Measurements from ENCODE around the gene GPATCH4.
A peak's percentile ranks its signal among the peaks of the same experiment; 100 is the strongest.
"Not testable (repeated sequence)": the region's sequence is repeated elsewhere in the genome, so short reads cannot be mapped to it uniquely, and the experiment has no call there.

Gene GPATCH4

DNA sequence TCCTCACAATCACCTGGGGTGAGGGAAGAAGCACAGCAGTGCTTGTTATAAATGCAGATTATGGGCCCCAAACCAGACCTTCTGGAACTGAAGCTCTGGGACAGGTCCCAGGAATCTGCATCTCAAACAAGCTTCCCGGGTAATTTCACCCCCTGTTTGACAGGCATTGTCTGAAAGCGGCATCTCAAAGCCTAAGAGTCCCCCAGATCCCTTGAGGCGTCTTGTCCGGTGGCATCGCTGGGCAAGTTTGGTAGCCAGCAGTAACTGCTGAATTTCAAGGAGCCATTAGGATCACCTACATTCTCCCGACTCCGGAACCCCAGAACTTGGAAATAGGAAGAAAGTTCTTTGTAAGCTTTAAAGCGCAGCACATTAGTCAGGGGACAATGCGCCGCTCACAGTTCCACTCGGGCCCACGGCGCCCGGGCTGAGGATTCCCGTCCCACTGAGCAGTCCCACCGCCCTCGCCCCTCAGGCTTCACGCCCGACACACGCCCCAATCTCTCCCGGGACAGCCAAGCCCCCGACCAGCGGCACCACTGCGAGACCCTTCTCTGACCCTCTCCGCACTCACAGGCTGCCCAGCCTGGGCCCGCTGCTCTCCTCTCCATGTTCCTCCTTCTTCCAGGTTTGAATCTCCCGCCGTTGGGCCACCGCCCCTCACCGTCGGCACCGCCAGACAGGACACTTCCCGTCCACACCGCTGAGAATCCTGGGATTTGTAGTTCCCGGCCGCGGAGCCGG is 29.2 kb downstream of the GPATCH4 start, which contains the start of gene IQGAP3:
IQGAP3 (minus strand) TSS at position 647 of the 744 bp plus-strand sequence; CDS start at position 611, 36 bp downstream.
- peak; percentile 83 for DNase-seq

DNA sequence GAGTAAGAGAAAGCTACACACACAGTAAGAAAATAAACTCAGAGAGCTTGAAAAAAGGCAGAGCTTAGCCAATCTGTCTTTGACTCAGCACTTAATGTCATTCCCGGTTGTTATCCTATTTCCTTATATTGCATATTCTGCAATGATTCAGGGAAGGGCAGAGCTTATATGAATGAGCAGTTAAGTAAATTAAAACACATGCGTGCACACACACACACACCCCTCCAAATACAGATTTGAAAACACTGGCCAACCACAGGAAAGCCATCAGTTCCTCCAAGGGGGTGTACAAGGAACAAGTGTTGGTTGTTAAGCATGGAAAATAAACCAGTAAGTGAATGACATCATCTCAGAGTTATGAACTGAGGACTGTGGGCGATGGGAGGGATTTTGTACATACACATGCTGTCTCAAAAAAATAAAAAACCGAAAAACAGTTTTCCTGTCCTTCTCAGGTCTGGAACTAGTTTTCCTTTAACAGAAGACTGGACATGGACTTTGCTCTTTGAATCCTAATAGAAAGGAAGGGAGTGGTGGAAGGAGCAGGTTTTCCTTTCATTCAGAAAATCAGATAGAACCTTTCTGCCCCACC is 29.9 kb downstream of the GPATCH4 start:
- peak; percentile 95 for DNase-seq

DNA sequence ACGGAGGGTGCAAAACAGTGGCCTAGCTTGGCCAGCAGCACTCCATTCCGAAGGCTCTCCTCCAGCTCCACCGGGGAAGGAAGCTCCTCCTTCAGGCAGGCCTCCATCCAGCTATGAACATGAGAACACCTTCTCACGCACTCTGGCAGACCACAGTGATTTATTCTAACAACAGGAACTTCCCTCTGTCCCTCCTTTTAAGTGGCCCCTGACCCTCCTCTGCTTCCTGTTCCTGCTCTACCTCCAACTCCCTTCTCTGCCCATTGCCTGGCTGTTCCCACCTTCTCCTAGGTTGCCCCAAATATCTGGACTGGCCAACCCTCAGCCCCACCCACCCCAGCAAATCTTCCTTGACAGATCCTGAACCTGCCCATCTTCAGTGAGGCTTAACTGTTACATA is 34.8 kb downstream of the GPATCH4 start:
- DNase-seq, result no peak

DNA sequence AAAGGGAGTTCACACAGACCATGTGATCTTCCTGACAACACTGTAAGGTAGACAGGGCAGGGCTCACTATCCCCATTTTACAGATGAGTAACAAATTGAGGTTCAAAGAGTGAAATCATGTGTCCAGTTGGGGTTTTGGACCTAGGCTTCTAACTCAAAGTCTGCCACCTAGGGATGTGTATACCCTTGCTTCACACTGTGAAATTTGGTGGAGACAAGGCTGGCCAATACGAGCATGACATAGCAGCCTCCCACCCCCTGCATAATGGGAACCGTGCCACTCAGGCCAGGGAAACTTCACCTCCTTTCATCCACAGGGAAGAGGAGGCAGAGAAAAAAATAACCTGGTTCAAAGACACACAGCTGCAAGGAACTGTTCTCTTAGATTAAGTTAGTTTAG is 35.8 kb downstream of the GPATCH4 start:
- DNase-seq, result no peak

DNA sequence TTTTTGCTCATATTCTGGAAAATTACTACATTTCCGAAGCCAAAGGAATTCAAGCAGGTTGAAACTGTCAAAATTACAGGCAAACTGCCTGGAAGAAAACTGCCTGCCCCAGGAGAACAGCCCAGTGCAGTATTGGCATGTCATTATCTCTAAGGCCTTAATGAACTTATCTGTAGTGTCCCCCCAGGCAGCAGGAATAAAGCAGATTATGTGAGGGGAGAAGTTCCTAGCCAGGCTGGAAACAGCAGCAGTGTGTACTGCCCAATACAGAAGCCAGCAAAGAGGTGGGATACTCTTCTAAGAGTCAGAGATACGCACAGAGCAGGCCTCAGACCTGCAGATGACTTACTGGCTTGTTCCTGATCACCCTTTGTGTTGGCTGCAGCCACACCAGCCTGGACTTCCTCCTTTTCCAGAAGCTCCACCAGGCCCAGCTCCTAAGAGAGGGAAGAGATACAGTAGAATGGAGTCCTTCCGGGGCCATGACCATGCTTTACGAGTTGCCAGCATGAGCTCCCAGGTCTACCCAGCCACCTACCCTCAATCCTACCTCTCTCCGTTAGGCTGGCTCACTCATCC is 40.6 kb downstream of the GPATCH4 start:
- no peak for DNase-seq

DNA sequence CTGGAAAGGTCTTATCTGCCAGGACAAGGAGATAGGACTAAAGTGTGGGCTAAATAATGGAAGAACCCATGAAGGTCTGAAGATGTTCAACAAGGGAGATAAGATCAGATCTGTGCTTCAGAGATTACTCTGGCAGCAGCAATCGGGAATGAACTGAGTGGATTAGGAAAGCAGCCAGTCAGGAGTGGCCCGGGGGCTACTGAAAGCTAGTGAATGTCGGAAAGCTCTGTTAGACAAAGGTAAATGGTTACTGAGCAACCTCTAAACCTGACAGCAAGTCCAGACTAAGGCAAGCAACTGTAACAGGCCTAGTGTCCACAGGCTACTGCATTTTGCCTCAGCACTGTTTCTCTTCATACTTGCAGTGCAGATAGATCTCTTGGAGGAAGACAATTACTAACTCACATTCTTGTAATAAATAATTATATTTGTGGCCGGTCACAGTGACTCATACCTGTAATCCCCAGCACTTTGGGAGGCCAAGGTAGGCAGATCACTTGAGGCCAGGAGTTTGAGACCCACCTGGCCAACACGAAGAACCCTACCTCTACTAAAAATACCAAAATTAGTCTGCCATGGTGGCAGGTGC is 41.4 kb downstream of the GPATCH4 start:
- no peak for DNase-seq

DNA sequence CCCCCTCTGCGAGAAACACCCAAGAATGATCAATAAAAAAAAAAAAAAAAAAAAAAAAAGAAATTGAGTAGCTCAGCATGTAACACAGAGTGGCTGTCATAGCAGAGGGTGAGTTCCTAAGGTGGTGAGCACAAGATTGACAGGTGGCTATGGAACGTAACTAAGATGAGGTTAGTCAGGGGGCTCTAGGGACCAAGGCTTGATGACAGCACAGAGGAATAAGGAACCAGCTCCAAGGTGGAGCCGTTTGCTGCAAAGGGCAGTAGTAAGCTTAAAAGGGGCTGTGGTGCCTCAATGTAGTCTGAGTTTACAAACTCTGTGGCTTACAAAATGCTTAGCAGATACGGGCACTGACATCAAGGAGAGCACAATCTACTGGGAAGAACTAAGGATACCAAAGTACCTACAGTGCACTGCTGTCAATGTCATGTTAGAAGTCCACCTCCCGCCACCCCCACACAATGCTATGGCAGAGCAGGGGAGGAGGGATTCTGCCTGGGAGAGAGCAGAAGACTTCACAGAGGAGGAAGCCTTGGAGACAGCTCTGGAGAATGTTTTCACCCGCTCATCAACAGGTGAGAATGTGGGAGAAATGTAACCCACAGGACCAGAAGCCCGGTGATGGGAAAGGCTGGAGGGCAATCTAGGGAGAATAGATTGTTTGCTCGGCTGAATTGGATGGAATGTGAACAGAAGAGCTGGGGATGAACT is 42.0 kb downstream of the GPATCH4 start:
- DNase-seq, result no peak

DNA sequence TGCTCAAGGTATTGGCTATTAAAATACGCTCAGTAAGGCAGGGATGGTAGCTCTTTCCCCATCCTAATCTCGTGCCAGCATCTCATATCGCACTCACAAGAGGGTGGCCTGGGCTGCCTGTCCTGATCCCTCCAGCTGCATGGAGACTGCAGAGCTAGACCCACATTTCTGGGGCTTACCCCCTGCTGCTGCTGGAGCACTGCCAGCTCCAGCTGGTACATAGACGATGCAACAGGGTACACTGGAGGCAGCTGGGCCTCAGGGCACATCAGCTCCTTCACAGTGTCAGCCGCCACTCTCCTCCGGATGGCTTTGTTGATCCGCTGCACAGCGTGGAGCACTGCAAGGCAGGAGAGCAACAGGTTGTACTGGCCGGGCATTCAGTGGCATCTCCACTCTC is 44.9 kb downstream of the GPATCH4 start:
- DNase-seq, result no peak

DNA sequence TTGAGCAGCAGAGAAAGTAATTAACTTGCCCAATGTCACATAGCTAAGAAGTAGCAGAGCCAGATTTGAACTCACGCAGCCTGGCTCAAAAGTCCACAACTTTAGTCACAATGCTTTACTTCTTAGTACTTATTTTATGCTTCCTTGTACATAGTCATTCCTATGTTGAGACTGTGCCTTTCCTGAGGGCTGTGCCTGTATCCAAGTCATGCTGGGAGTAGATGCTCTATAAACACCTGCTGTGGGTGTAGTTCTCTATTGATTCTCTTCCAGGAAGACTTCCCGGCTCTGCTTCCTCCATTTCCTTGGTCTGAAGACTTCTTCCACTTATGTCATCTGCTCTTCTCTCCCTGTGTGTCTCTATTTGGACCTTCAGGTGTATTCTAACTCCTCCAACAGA is 45.6 kb downstream of the GPATCH4 start:
- DNase-seq, result no peak

DNA sequence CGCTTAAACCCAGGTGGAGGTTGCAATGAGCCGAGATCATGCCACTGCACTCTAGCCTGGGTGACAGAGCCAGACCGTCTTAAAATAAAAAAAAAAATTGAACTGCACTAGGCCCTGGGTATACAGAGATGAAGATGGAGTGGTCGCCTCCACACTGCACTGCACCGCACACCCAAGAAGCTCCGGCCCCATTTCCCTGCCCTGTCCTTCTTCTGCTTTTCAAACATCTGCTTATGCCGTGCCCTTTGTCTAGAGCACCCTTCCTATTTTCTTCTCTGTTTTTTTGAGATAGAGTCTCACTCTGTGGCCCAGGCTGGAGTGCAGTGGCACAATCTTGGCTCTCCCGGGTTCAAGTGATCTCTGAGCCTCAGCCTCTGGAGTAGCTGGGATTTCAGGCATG is 46.3 kb downstream of the GPATCH4 start:
- DNase-seq, result no peak

DNA sequence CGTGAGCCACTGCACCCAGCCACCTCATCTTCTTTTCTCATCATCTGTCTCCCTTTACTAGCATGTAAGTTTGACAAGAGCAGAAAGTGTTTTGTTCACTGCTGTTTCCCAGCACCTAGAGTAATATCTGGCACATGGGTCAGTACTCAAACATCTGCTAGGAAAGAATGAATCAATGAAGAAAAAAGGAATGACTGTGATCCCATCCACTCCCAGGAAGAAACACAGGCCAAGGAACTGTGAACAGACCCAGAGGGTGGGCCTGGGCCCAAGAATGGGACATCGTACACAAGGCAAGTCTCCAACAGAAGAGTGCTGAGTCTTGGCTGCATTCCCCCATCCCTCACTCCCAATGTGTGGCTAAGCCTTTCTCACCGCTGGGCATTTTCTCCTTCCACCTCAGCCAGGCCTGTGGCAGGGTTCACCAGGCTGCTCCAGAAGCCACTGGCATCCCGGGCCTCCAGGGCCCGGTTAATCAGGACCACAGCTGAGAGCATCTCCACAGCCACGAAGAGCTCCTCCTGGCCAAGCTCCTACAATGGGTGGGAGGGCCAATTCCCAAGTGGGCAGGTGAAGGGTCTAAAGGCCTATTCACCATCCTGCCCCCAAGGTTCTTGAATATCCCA is 47.3 kb downstream of the GPATCH4 start:
- DNase-seq, result no peak

DNA sequence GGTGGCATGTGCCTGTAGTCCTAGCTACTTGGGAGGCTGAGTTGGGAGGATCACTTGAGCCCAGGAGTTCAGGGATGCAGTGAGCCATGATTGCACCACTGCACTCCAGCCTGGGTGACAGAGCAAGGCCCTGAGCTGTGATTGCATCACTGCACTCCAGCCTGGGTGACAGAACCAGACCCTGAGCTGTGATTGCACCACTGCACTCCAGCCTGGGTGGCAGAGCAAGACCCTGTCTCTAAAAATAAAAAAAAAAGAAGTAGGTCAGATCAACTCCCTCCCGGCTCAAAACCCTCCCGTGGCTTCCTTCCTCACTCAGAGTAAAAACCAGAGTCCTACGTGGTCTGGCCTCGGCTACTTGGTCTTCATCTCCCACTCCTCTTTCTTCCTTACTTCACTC is 48.3 kb downstream of the GPATCH4 start:
- not testable (repeated sequence) for DNase-seq

DNA sequence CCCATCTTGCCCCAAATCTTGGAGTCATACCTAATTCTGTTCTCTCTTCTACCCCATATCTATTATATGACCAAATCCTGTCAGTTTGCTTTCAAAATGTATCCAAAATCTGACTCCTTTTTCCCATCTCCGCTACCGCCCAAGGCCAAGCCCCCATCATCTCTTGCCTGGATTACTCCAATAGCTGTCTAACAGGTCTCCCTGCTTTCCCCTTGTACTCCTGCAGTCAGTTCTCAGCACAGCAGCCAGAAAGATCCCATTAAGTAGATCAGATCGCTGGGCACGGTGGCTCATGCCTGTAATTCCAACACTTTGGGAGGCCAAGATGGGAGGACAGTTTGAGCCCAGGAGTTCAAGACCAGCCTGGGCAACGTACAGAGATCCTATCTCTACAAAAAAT is 48.8 kb downstream of the GPATCH4 start:
- DNase-seq, result no peak

DNA sequence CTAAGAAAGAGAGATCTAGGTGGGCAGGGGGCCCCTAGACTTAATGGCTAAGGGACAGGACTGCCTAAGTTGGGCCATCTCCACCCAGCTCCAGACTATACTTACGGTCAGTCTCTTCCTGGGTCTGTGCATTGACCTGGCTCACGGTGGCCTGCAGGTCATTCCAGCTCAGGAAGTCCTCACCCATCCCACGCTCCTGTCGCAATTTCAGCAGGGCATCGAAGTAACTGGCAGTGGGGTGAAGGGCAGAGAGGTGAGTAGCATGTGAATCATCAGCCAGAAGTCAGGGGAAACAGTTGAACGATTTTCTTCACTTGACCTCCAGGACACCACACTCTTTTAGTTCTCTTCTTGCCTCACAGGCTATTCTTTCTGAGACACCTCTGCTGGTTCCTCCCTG is 49.4 kb downstream of the GPATCH4 start:
- peak; percentile 42 for DNase-seq

DNA sequence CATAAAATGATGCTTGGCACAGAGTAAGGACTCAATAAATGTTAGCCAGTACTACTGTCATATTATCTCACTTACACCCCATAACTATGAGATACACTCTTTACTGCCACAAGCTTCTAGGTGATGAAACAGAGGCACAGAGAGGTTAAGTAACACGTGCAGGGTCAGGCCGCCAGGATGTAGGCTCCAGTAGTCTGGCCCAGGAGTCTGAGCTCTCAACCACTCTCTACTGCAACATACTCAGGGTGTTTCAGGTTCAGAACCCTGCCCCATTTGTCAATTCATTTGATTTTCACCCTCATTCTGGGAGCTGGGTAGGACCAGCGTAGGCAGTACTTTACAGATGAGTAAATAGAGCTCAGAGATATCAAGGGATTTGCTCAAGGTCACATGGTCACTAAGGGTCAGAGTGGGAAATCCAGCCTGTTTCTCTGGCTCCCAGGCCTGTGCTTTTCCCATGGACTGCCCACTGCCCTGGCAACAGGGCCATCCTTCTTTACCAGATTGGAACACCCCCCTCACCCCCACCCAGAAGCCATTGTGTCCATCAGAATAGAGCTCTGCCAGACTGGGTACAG is 50.1 kb downstream of the GPATCH4 start:
- no peak for DNase-seq

DNA sequence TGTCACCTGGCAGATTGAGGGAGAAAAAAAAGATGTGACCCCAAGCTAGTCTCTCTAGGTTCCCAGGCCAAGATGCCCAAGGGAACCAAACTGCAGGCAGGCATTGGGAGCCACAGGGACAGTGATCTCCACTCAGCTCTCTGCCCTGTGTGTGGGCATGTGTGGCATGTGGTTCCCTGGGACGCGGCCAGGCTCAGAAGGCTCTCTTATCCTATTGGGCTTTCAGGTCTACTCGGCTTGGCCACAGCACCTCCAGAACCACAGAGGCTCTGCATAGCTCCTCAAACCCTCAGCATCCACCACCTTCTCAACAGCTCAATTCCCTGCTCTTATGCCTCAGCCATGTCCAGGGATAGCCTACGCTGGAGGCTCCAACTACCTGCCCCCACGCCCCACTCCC is 50.9 kb downstream of the GPATCH4 start:
- no peak for DNase-seq

DNA sequence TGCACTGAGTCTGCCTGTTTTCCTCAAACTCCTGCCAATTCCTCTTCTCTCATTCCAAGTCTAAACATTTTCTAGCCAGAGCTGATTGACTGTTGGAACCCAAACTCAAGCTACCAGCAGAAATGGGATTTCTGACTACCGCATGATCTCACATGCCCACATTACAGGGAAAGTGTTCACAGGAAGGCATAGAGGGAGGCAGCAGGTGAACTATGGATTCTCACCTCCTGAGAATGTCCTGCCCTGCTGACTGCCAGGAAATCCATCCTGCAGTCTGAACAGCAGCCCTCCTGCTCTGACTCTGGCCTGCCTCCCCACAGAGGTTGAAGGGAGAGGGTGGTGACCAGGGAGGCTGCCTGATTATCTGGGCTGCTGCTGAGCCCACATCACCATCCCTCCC is 51.4 kb downstream of the GPATCH4 start:
- no peak for DNase-seq

DNA sequence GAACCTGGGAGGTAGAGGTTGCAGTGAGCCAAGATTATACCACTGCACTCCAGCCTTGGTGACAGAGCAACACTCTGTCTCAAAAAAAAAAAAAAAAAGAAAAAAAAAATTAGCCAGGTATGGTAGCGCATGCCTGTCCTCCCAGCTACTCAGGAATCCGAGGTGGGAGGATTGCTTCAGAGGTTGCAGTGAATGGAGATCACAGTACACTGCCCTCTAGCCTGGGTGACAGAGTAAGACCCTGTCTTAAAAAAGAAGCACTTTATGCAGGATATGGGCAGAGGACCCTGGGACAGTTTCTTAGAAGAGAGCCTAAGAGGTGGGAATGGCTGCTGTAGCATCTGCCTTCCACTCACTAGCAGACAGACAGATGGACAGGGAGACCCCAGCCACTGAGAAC is 51.9 kb downstream of the GPATCH4 start:
- DNase-seq, result no peak

DNA sequence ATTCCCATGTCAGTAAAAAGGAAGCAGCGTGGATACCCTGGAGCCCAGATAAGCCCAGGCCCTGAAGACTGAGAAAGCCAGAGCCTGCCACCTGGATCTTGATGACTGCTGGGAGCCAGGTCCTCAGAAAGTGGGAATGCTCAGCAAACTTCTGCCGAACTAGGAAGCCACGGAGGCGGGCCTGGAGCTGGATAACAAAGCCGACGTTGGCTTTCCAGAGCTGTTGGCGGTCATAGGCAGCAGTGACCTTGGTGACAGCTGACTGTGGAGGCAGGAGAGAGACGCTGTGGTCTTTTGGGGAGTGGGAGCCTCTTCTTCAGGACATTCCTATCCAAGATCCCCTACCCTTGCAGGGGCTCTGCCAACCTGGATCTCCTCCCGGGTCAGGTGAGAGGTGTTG is 53.3 kb downstream of the GPATCH4 start:
- DNase-seq, result no peak

DNA sequence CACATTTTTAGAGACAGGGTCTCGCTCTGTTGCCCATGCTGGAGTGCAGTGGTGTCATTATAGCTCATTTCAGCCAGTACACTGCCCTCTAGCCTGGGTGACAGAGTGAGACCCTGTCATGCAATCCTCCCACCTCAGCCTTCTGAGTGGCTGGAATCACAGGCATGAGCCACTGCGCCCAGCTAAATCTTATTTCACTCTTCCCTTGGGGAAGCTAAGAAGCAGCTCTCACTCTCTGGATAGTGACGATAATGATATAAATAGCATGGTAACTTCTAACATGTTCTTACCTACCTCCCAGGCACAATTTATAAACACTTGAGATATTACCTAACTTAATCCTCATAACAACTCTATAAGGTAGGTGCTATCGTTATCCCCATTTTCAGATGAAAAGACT is 53.8 kb downstream of the GPATCH4 start:
- DNase-seq, result no peak

DNA sequence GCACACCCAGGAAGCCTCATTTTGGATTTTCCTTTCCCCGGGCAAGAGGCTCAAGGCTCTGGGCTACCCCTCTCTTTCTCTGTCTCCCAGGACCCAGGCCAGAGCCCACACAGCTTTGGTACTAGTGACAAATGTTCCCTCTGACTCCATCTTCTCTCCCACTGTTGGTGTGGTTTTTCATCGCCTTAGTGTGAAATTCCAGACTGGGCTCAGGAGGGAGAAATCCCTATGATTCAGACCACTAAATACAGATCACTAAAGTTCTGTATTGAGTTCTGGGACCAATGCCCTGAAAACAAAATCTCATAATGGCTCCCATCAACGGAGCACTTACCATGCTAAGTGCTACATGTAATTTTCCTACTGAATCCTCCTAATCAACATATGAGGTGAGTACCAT is 55.0 kb downstream of the GPATCH4 start:
- DNase-seq, result no peak

DNA sequence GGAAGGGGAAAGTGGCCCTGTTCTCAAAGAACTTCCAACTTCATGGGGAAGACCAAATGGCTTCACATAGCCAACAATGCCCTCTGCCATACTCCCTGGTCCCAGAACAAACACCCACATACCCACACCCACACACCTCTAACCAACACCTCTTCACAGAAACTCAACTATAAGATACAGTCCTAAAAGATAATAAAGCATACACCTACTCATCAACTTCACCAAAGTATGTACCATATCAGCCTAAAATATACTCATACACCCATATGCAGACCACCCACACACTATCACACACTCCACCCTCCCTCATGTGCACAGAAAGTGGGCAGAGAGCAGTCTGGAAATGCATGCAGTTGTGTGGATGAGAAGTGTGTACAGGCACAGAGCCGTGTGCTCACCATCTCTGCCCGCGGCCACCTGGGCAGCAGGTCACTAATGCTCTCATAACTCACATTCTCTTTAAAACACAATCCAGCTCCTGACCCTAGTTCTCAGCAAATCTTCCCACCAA is 56.6 kb downstream of the GPATCH4 start:
- no peak for DNase-seq

Data from kidney glomerular epithelial cell (primary cell).